Naive thymus-derived CD4-positive, alpha-beta T cell (primary cell): Measurements from ENCODE around the gene SLC35G4. TPM values are rescaled to one million over a fixed set of nuclear protein-coding genes. Genes with fewer than 3 reads are reported as not detected.
A peak's percentile ranks its signal among the peaks of the same experiment; 100 is the strongest.

Source experiments
- ATAC-seq: fragments of 150-1000 bp; cut with Tn5 transposase; 2 replicates; pipeline ENCODE4 v1.10.0; 2021; ENCODE audit warnings: mild to moderate bottlenecking, moderate library complexity
- CTCF ChIA-PET: fragments of 350-600 bp; sonication (Branson Sonifier 250); formaldehyde crosslinking; loops from one replicate; lab custom pipeline; 2021; ENCODE audit warnings: antibody characterized with exemption; lab: Charles Lee
- POLR2A ChIA-PET: fragments of 350-600 bp; sonication (Branson Sonifier 250); formaldehyde crosslinking; loops from one replicate; lab custom pipeline; 2021; ENCODE audit warnings: antibody characterized with exemption, inconsistent platforms; lab: Charles Lee
- DNase-seq, 9 donors: peaks; one replicate each; pipeline versions ENCODE4 v3.0.0 to v3.0.0-alpha.2; 2020 to 2022; ENCODE audit warnings: mixed read lengths in 1 of 9
- H3K27ac ChIP-seq: one replicate; pipeline ENCODE4 v1.7.0; 2013; ENCODE audit warnings: mild to moderate bottlenecking, low read depth, low read length, moderate library complexity
- H3K27me3 ChIP-seq, 2 donors: one replicate each; pipeline ENCODE4 v1.7.0; 2013; ENCODE audit warnings: low read length in 2 of 2, mild to moderate bottlenecking in 2 of 2, moderate library complexity in 2 of 2; ENCODE audit not compliant: control insufficient read depth in 2 of 2, insufficient read depth in 2 of 2
- H3K36me3 ChIP-seq, 3 experiments: 1 replicate in 2 of 3; 2 replicates in 1 of 3; pipeline ENCODE4 v1.7.0; 2013; ENCODE audit warnings: low read length in 3 of 3, mild to moderate bottlenecking in 3 of 3, moderate library complexity in 1 of 3; ENCODE audit not compliant: insufficient read depth in 3 of 3, control insufficient read depth in 2 of 3
- H3K4me1 ChIP-seq, 2 donors: one replicate each; pipeline ENCODE4 v1.7.0; 2013; ENCODE audit warnings: low read length in 2 of 2, mild to moderate bottlenecking in 2 of 2, moderate library complexity in 1 of 2; ENCODE audit not compliant: control insufficient read depth in 2 of 2, insufficient read depth in 2 of 2
- H3K4me3 ChIP-seq: 2 replicates; pipeline ENCODE4 v1.7.0; 2013; ENCODE audit warnings: mild to moderate bottlenecking, low read length
- H3K9me3 ChIP-seq, 3 experiments: 1 replicate in 2 of 3; 2 replicates in 1 of 3; pipeline ENCODE4 v1.7.0; 2013; ENCODE audit warnings: low read length in 3 of 3; ENCODE audit not compliant: control insufficient read depth in 2 of 3
- H3K27ac Mint-ChIP-seq, 9 donors: one replicate each; pipeline ENCODE4 v1.8.0; 2020 to 2022; ENCODE audit warnings: mixed read lengths in 9 of 9, mild to moderate bottlenecking in 8 of 9, moderate library complexity in 5 of 9, inconsistent platforms in 2 of 9
- H3K27me3 Mint-ChIP-seq, 5 donors: one replicate each; pipeline ENCODE4 v1.8.0; 2021 to 2022; ENCODE audit warnings: mixed read lengths in 5 of 5, mild to moderate bottlenecking in 1 of 5
- H3K36me3 Mint-ChIP-seq, 5 donors: one replicate each; pipeline ENCODE4 v1.8.0; 2020 to 2022; ENCODE audit warnings: mixed read lengths in 5 of 5, mild to moderate bottlenecking in 3 of 5, inconsistent platforms in 1 of 5
- H3K4me1 Mint-ChIP-seq, 7 donors: one replicate each; pipeline ENCODE4 v1.8.0; 2020 to 2022; ENCODE audit warnings: mixed read lengths in 7 of 7, mild to moderate bottlenecking in 3 of 7, inconsistent platforms in 1 of 7
- H3K4me3 Mint-ChIP-seq, 10 donors: one replicate each; pipeline ENCODE4 v1.8.0; 2020 to 2022; ENCODE audit warnings: mild to moderate bottlenecking in 10 of 10, mixed read lengths in 10 of 10, moderate library complexity in 6 of 10, inconsistent platforms in 2 of 10
- H3K9me3 Mint-ChIP-seq, 11 donors: one replicate each; pipeline ENCODE4 v1.8.0; 2020 to 2022; ENCODE audit warnings: mixed read lengths in 11 of 11, mild to moderate bottlenecking in 4 of 11, inconsistent platforms in 1 of 11, moderate library complexity in 1 of 11
- intact Hi-C, 2 donors: fragments of 100-400 bp; cut with micrococcal nuclease; formaldehyde crosslinking; loops; one replicate each; pipeline ENCODE4 v1.15.1; 2023
- polyA plus RNA-seq, 2 donors: library from polyadenylated mRNA; unstranded; fragments of 300-500 nt; fragmentation: Illumina TruSeq; gene quantifications; one replicate each; pipeline ENCODE4 v1.2.3, GENCODE V29; 2021
- total RNA-seq, 6 experiments: library from RNA in 5 of 6; stranded (reverse) in 5 of 6; gene quantifications; 1 replicate in 5 of 6; 2 replicates in 1 of 6; pipeline ENCODE4 v1.2.3 and lab custom pipeline; 2021 to 2026

SLC35G4 gene
- total and polyA plus RNA-seq, 7 experiments from 2014 or later, result not detected

GRCh38 chr18:11581286-11581685 lies 28.1 kb upstream of the SLC35G4 start:
- no peak overlapping the region for H3K27ac ChIP-seq
- Mint-ChIP-seq H3K9me3 (peaks cover 0 to 2% (median 0%) of the 10 kb centered on the region in 11 donors), H3K4me3 (no peak overlapping the region), H3K4me1 (peaks cover 10 to 40% (median 22%) of the 10 kb centered on the region in 7 donors), H3K36me3 (peaks cover 0 to under 1% (median 0%) of the 10 kb centered on the region in 5 donors), H3K27me3 (peaks cover 0 to 16% (median 0%) of the 10 kb centered on the region in 5 donors), H3K27ac (no peak overlapping the region)
- CTCF ChIA-PET, result no interaction called here
- H3K4me1 ChIP-seq, result peaks cover 12% of the 10 kb centered on the region in 2 donors
- ATAC-seq, result no peak
- intact Hi-C loops, result no loop called here
- H3K27me3 ChIP-seq, result no peaks in the 10 kb centered on the region
- POLR2A ChIA-PET, result no interaction called here
- H3K4me3 ChIP-seq, result no peak overlapping the region
- no peaks in the 10 kb centered on the region for H3K36me3 ChIP-seq
- no peak for DNase-seq
- no peaks in the 10 kb centered on the region for H3K9me3 ChIP-seq

GRCh38 chr18:11585596-11585995 lies 23.8 kb upstream of the SLC35G4 start:
- no peaks in the 10 kb centered on the region for H3K9me3 ChIP-seq
- H3K27ac ChIP-seq, result no peak overlapping the region
- CTCF ChIA-PET, result no interaction called here
- POLR2A ChIA-PET, result no interaction called here
- H3K9me3 Mint-ChIP-seq, result peaks cover 0 to 2% (median 0%) of the 10 kb centered on the region in 11 donors
- no peak for DNase-seq
- intact Hi-C loops, result no loop called here
- no peak overlapping the region for H3K4me3 Mint-ChIP-seq
- no peak overlapping the region for H3K4me3 ChIP-seq
- peaks cover 0 to 17% of the 10 kb centered on the region in 2 donors for H3K4me1 ChIP-seq
- H3K36me3 ChIP-seq, result no peaks in the 10 kb centered on the region
- ATAC-seq, result no peak
- peaks cover 0 to 2% (median 0%) of the 10 kb centered on the region in 5 donors for H3K36me3 Mint-ChIP-seq
- peaks cover 0 to 15% (median 4%) of the 10 kb centered on the region in 5 donors for H3K27me3 Mint-ChIP-seq
- H3K4me1 Mint-ChIP-seq, result peaks cover 5 to 23% (median 10%) of the 10 kb centered on the region in 7 donors
- H3K27me3 ChIP-seq, result no peaks in the 10 kb centered on the region
- peak overlapping the region in 1 of 9 donors; percentile 5 for H3K27ac Mint-ChIP-seq

GRCh38 chr18:11586896-11587295 lies 22.5 kb upstream of the SLC35G4 start:
- POLR2A ChIA-PET, result no interaction called here
- ATAC-seq, result no peak
- Histone ChIP-seq H3K27me3 (no peaks in the 10 kb centered on the region), H3K36me3 (no peaks in the 10 kb centered on the region), H3K9me3 (no peaks in the 10 kb centered on the region), H3K27ac (no peak overlapping the region), H3K4me1 (peaks cover 0 to 17% of the 10 kb centered on the region in 2 donors), H3K4me3 (no peak overlapping the region)
- CTCF ChIA-PET, result no interaction called here
- peaks cover 5 to 18% (median 10%) of the 10 kb centered on the region in 7 donors for H3K4me1 Mint-ChIP-seq
- no peak overlapping the region for H3K27ac Mint-ChIP-seq
- intact Hi-C loops, result no loop called here
- peaks cover 0 to 3% (median 0%) of the 10 kb centered on the region in 11 donors for H3K9me3 Mint-ChIP-seq
- H3K4me3 Mint-ChIP-seq, result no peak overlapping the region
- peaks cover 0 to 24% (median 6%) of the 10 kb centered on the region in 5 donors for H3K27me3 Mint-ChIP-seq
- peaks cover 0 to 2% (median 0%) of the 10 kb centered on the region in 5 donors for H3K36me3 Mint-ChIP-seq
- DNase-seq, result no peak

GRCh38 chr18:11587432-11587831 lies 22.0 kb upstream of the SLC35G4 start:
- intact Hi-C loops, result no loop called here
- peaks cover 0 to 26% (median 8%) of the 10 kb centered on the region in 5 donors for H3K27me3 Mint-ChIP-seq
- H3K9me3 ChIP-seq, result no peaks in the 10 kb centered on the region
- ATAC-seq (no peak), DNase-seq (no peak)
- H3K27me3 ChIP-seq, result no peaks in the 10 kb centered on the region
- no peak overlapping the region for H3K27ac ChIP-seq
- peaks cover 0 to 2% (median 0%) of the 10 kb centered on the region in 5 donors for H3K36me3 Mint-ChIP-seq
- H3K4me1 Mint-ChIP-seq, result peaks cover 3 to 18% (median 10%) of the 10 kb centered on the region in 7 donors
- ChIA-PET POLR2A (no interaction called here), CTCF (no interaction called here)
- no peak overlapping the region for H3K27ac Mint-ChIP-seq
- H3K4me3 ChIP-seq, result no peak overlapping the region
- peak overlapping the region in 1 of 10 donors; percentile 30 for H3K4me3 Mint-ChIP-seq
- H3K4me1 ChIP-seq, result peaks cover 0 to 17% of the 10 kb centered on the region in 2 donors
- H3K36me3 ChIP-seq, result no peaks in the 10 kb centered on the region
- peaks cover 0 to 3% (median 0%) of the 10 kb centered on the region in 11 donors for H3K9me3 Mint-ChIP-seq

- Histone ChIP-seq H3K4me1 (peaks cover 0 to 17% of the 10 kb centered on the region in 2 donors), H3K27ac (no peak overlapping the region), H3K9me3 (no peaks in the 10 kb centered on the region), H3K27me3 (no peaks in the 10 kb centered on the region), H3K4me3 (no peak overlapping the region), H3K36me3 (no peaks in the 10 kb centered on the region)
- H3K9me3 Mint-ChIP-seq, result peaks cover 0 to 3% (median 0%) of the 10 kb centered on the region in 11 donors
- H3K36me3 Mint-ChIP-seq, result peaks cover 0 to 2% (median 0%) of the 10 kb centered on the region in 5 donors
- CTCF ChIA-PET, result no interaction called here
- peaks cover 2 to 26% (median 8%) of the 10 kb centered on the region in 5 donors for H3K27me3 Mint-ChIP-seq
- peaks cover 3 to 18% (median 10%) of the 10 kb centered on the region in 7 donors for H3K4me1 Mint-ChIP-seq
- no peak overlapping the region for H3K27ac Mint-ChIP-seq
- ATAC-seq (peak; percentile 34), DNase-seq (no peak)
- POLR2A ChIA-PET, result no interaction called here
- intact Hi-C loops, result no loop called here
- peak overlapping the region in 1 of 10 donors; percentile 10 for H3K4me3 Mint-ChIP-seq
Measured at GRCh38 chr18:11587846-11588245, 21.6 kb upstream of the SLC35G4 start.

GRCh38 chr18:11591957-11592356 lies 17.4 kb upstream of the SLC35G4 start:
- CTCF ChIA-PET, result no interaction called here

GRCh38 chr18:11600321-11600720 lies 9.1 kb upstream of the SLC35G4 start:
- Histone ChIP-seq H3K4me1 (no peaks in the 10 kb centered on the region), H3K27me3 (no peaks in the 10 kb centered on the region), H3K4me3 (no peak overlapping the region), H3K9me3 (no peaks in the 10 kb centered on the region), H3K27ac (no peak overlapping the region), H3K36me3 (no peaks in the 10 kb centered on the region)
- Mint-ChIP-seq H3K4me1 (no peaks in the 10 kb centered on the region), H3K36me3 (peaks cover 0 to 5% (median 0%) of the 10 kb centered on the region in 5 donors), H3K27me3 (peaks cover 10 to 27% (median 14%) of the 10 kb centered on the region in 5 donors), H3K4me3 (no peak overlapping the region), H3K9me3 (peaks cover 0 to 9% (median 5%) of the 10 kb centered on the region in 11 donors), H3K27ac (no peak overlapping the region)
- intact Hi-C loops, result no loop called here
- ATAC-seq (no peak), DNase-seq (no peak)
- CTCF ChIA-PET, result no interaction called here
- POLR2A ChIA-PET, result no interaction called here

More at GRCh38 chr18:11591957-11592356, 17.4 kb upstream of the SLC35G4 start:
- H3K27ac Mint-ChIP-seq, result no peak overlapping the region
- H3K27me3 Mint-ChIP-seq, result peaks cover 17 to 25% (median 22%) of the 10 kb centered on the region in 5 donors
- Histone ChIP-seq H3K27me3 (no peaks in the 10 kb centered on the region), H3K4me3 (no peak overlapping the region), H3K9me3 (no peaks in the 10 kb centered on the region), H3K27ac (no peak overlapping the region), H3K4me1 (peaks cover 0 to 11% of the 10 kb centered on the region in 2 donors), H3K36me3 (no peaks in the 10 kb centered on the region)
- intact Hi-C loops, result no loop called here
- ATAC-seq (no peak), DNase-seq (no peak)
- peaks cover 0 to 6% (median 0%) of the 10 kb centered on the region in 11 donors for H3K9me3 Mint-ChIP-seq
- POLR2A ChIA-PET, result no interaction called here
- H3K36me3 Mint-ChIP-seq, result peaks cover 0 to 3% (median 0%) of the 10 kb centered on the region in 5 donors
- H3K4me1 Mint-ChIP-seq, result peaks cover 0 to 13% (median 10%) of the 10 kb centered on the region in 7 donors
- no peak overlapping the region for H3K4me3 Mint-ChIP-seq
